IgD-negative memory B cell (primary cell): ENCODE data around the gene SLC26A4. TPM values are rescaled to one million over a fixed set of nuclear protein-coding genes. Genes with fewer than 3 reads are reported as not detected.

ENCODE experiments used
- H3K27ac Mint-ChIP-seq, 3 donors: one replicate each; pipeline ENCODE4 v1.8.0; 2020 to 2022; ENCODE audit warnings: mild to moderate bottlenecking in 3 of 3, mixed read lengths in 3 of 3, moderate library complexity in 1 of 3
- H3K27me3 Mint-ChIP-seq: one replicate; pipeline ENCODE4 v1.8.0; 2021; ENCODE audit warnings: mixed read lengths
- H3K36me3 Mint-ChIP-seq: one replicate; pipeline ENCODE4 v1.8.0; 2020; ENCODE audit warnings: mild to moderate bottlenecking, mixed read lengths
- H3K4me1 Mint-ChIP-seq, 3 donors: one replicate each; pipeline ENCODE4 v1.8.0; 2020 to 2022; ENCODE audit warnings: mixed read lengths in 3 of 3, mild to moderate bottlenecking in 1 of 3
- H3K4me3 Mint-ChIP-seq, 4 donors: one replicate each; pipeline ENCODE4 v1.8.0; 2020 to 2022; ENCODE audit warnings: mild to moderate bottlenecking in 4 of 4, mixed read lengths in 4 of 4, moderate library complexity in 3 of 4
- H3K9me3 Mint-ChIP-seq, 3 donors: one replicate each; pipeline ENCODE4 v1.8.0; 2020 to 2021; ENCODE audit warnings: mixed read lengths in 3 of 3, mild to moderate bottlenecking in 1 of 3
- polyA plus RNA-seq: library from polyadenylated mRNA; unstranded; fragments of 300-500 nt; fragmentation: Illumina TruSeq; gene quantifications from one replicate; pipeline ENCODE4 v1.2.3, GENCODE V29; 2021

The SLC26A4 gene
- polyA plus RNA-seq, 1 donor from 2014 or later, result not detected

- Mint-ChIP-seq H3K27me3 (peaks cover 2% of the 10 kb centered on the region), H3K9me3 (no peaks in the 10 kb centered on the region), H3K36me3 (no peaks in the 10 kb centered on the region), H3K27ac (peak overlapping the region in 1 of 3 donors; percentile 34), H3K4me3 (no peak overlapping the region), H3K4me1 (peaks cover 0 to 1% (median 0%) of the 10 kb centered on the region in 3 donors)
Measured at GRCh38 chr7:107726356-107727130, 65.9 kb downstream of the SLC26A4 start.

- H3K36me3 Mint-ChIP-seq, result no peaks in the 10 kb centered on the region
- peak overlapping the region in 1 of 3 donors; percentile 18 for H3K27ac Mint-ChIP-seq
- H3K4me3 Mint-ChIP-seq, result no peak overlapping the region
- H3K9me3 Mint-ChIP-seq, result no peaks in the 10 kb centered on the region
- H3K27me3 Mint-ChIP-seq, result peaks cover 2% of the 10 kb centered on the region
- peaks cover 0 to 1% (median 0%) of the 10 kb centered on the region in 3 donors for H3K4me1 Mint-ChIP-seq
Measured at GRCh38 chr7:107728276-107728675, 67.6 kb downstream of the SLC26A4 start.

- Mint-ChIP-seq H3K27me3 (no peaks in the 10 kb centered on the region), H3K36me3 (no peaks in the 10 kb centered on the region), H3K9me3 (no peaks in the 10 kb centered on the region), H3K4me3 (peak overlapping the region; percentile 97 to 100 (median 98)), H3K27ac (peak overlapping the region; percentile 96 to 100 (median 97)), H3K4me1 (peaks cover 34 to 39% (median 36%) of the 10 kb centered on the region in 3 donors)
Measured at GRCh38 chr7:107742678-107743566, 82.3 kb downstream of the SLC26A4 start.

- Mint-ChIP-seq H3K4me1 (peaks cover 40 to 43% (median 40%) of the 10 kb centered on the region in 3 donors), H3K36me3 (no peaks in the 10 kb centered on the region), H3K9me3 (no peaks in the 10 kb centered on the region), H3K27me3 (no peaks in the 10 kb centered on the region), H3K4me3 (peak within 1 kb of the TSS; percentile 97 to 100 (median 98)), H3K27ac (peak within 1 kb of the TSS; percentile 96 to 100 (median 97))
Measured at GRCh38 chr7:107743567-107744344, 83.1 kb downstream of the SLC26A4 start, which contains the start of gene CBLL1. TSS of gene CBLL1 (plus strand) at chr7:107744142. CDS start at chr7:107744164, 22 bp downstream.

- H3K4me3 Mint-ChIP-seq, result peak overlapping the region; percentile 97 to 100 (median 98)
- H3K4me1 Mint-ChIP-seq, result peaks cover 41 to 47% (median 42%) of the 10 kb centered on the region in 3 donors
- no peaks in the 10 kb centered on the region for H3K9me3 Mint-ChIP-seq
- no peaks in the 10 kb centered on the region for H3K27me3 Mint-ChIP-seq
- H3K36me3 Mint-ChIP-seq, result no peaks in the 10 kb centered on the region
- peak overlapping the region; percentile 96 to 100 (median 97) for H3K27ac Mint-ChIP-seq
Measured at GRCh38 chr7:107744345-107744750, 83.7 kb downstream of the SLC26A4 start.

GRCh38 chr7:107746006-107746405, 85.4 kb downstream of the SLC26A4 start:
- Mint-ChIP-seq H3K36me3 (no peaks in the 10 kb centered on the region), H3K9me3 (no peaks in the 10 kb centered on the region), H3K4me3 (peak overlapping the region in 2 of 4 donors; percentile 97 to 99), H3K4me1 (peaks cover 42 to 47% (median 46%) of the 10 kb centered on the region in 3 donors), H3K27me3 (no peaks in the 10 kb centered on the region), H3K27ac (peak overlapping the region; percentile 48 to 97 (median 96))

GRCh38 chr7:107751113-107751512, 90.5 kb downstream of the SLC26A4 start:
- Mint-ChIP-seq H3K9me3 (no peaks in the 10 kb centered on the region), H3K4me1 (peaks cover 12 to 23% (median 20%) of the 10 kb centered on the region in 3 donors), H3K4me3 (no peak overlapping the region), H3K36me3 (peaks cover 6% of the 10 kb centered on the region), H3K27me3 (no peaks in the 10 kb centered on the region), H3K27ac (no peak overlapping the region)

- Mint-ChIP-seq H3K27ac (no peak overlapping the region), H3K9me3 (no peaks in the 10 kb centered on the region), H3K4me1 (peaks cover 0 to 5% (median 1%) of the 10 kb centered on the region in 3 donors), H3K4me3 (no peak overlapping the region), H3K36me3 (peaks cover 6% of the 10 kb centered on the region), H3K27me3 (no peaks in the 10 kb centered on the region)
Measured at GRCh38 chr7:107754642-107755041, 94.0 kb downstream of the SLC26A4 start.

- H3K27me3 Mint-ChIP-seq, result no peaks in the 10 kb centered on the region
- H3K36me3 Mint-ChIP-seq, result no peaks in the 10 kb centered on the region
Measured at GRCh38 chr7:107758667-107759066, 98.0 kb downstream of the SLC26A4 start.

GRCh38 chr7:107767391-107767790, 106.8 kb downstream of the SLC26A4 start:
- H3K9me3 Mint-ChIP-seq, result no peaks in the 10 kb centered on the region
- H3K4me1 Mint-ChIP-seq, result peaks cover 0 to 3% (median 2%) of the 10 kb centered on the region in 3 donors
- no peak overlapping the region for H3K27ac Mint-ChIP-seq
- peaks cover 2% of the 10 kb centered on the region for H3K36me3 Mint-ChIP-seq
- H3K4me3 Mint-ChIP-seq, result no peak overlapping the region
- H3K27me3 Mint-ChIP-seq, result no peaks in the 10 kb centered on the region

More at GRCh38 chr7:107758667-107759066, 98.0 kb downstream of the SLC26A4 start:
- no peaks in the 10 kb centered on the region for H3K4me1 Mint-ChIP-seq
- peak overlapping the region in 1 of 3 donors; percentile 65 for H3K27ac Mint-ChIP-seq
- H3K9me3 Mint-ChIP-seq, result no peaks in the 10 kb centered on the region
- H3K4me3 Mint-ChIP-seq, result peak overlapping the region in 1 of 4 donors; percentile 21

Other genes starting within 250 kb of the SLC26A4 start
- not detected for gene GPR22, start 190.8 kb upstream of the SLC26A4 start, polyA plus RNA-seq
- 27.3 TPM for gene COG5, start 96.9 kb upstream of the SLC26A4 start, polyA plus RNA-seq
- gene DUS4L, start 96.9 kb upstream of the SLC26A4 start, polyA plus RNA-seq, result 5.9 TPM
- 43.6 TPM for gene BCAP29, start 80.6 kb upstream of the SLC26A4 start, polyA plus RNA-seq
- 74.9 TPM for gene CBLL1, start 83.3 kb downstream of the SLC26A4 start, polyA plus RNA-seq
- not detected for gene SLC26A3, start 142.4 kb downstream of the SLC26A4 start, polyA plus RNA-seq
- 45.2 TPM for gene DLD, start 230.4 kb downstream of the SLC26A4 start, polyA plus RNA-seq